GM21528 (cell line): Measurements from ENCODE around the gene OSTM1.

Experiments used
- ATAC-seq: cut with Tn5 transposase; IDR thresholded peaks from one replicate; pipeline ENCODE4 v1.9.1; 2021; ENCODE audit warnings: mild to moderate bottlenecking, moderate library complexity; ENCODE audit not compliant: unreplicated experiment, low FRiP score

OSTM1 gene

GRCh38 chr6:108105571-108105970 is 31.0 kb upstream of the OSTM1 start:
- no peak for ATAC-seq

- ATAC-seq, result no peak
Measured at GRCh38 chr6:108102965-108103364, 28.4 kb upstream of the OSTM1 start.

- no peak for ATAC-seq
Measured at GRCh38 chr6:108100003-108100402, 25.5 kb upstream of the OSTM1 start.

DNA sequence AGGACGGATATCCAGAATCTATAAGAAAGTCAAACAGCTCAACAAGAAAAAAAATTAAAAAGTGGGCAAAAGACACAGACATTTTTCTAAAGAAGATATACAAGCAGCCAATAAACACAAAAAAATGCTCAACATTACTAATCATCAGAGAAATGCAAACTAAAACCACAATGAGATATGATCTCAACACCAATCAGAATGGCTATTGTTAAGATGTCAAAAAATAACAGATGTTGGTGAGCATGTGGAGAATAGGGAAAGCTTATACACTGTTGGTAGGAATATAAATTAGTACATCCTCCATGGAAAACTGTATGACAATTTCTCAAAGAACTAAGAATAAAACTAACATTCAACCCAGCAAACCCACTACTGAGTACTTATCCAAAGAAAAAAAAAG is 23.3 kb upstream of the OSTM1 start:
- ATAC-seq, result no peak

- ATAC-seq, result no peak
Measured at GRCh38 chr6:108093781-108094300, 19.3 kb upstream of the OSTM1 start.

- no peak for ATAC-seq
Measured at GRCh38 chr6:108091288-108091687, 16.7 kb upstream of the OSTM1 start.

DNA sequence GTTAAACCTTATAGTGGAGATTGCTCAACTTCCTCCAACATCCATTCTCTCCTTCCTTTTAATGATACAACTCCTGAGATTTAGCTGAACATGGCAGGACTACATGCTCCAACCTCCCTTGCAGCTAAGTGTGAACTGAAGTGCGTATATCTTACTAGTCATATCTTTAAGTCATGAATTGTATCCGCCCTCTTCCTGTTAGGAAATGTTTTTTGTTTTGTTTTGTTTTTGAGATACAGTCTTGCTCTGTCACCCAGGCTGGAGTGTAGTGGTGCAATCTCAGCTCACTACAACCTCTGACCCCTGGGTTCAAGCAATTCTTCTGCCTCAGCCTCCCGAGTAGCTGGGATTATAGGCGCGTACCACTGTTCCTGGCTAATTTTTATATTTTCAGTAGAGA is 8.8 kb upstream of the OSTM1 start:
- no peak for ATAC-seq

- ATAC-seq, result no peak
Measured at GRCh38 chr6:108082539-108082938, 8.0 kb upstream of the OSTM1 start.

GRCh38 chr6:108080010-108080780 is 5.7 kb upstream of the OSTM1 start:
- no peak for ATAC-seq

GRCh38 chr6:108078191-108078590 is 3.6 kb upstream of the OSTM1 start:
- ATAC-seq, result no peak

- peak; percentile 44 for ATAC-seq
Measured at GRCh38 chr6:108074057-108074358, 533 bp downstream of the OSTM1 start.

DNA sequence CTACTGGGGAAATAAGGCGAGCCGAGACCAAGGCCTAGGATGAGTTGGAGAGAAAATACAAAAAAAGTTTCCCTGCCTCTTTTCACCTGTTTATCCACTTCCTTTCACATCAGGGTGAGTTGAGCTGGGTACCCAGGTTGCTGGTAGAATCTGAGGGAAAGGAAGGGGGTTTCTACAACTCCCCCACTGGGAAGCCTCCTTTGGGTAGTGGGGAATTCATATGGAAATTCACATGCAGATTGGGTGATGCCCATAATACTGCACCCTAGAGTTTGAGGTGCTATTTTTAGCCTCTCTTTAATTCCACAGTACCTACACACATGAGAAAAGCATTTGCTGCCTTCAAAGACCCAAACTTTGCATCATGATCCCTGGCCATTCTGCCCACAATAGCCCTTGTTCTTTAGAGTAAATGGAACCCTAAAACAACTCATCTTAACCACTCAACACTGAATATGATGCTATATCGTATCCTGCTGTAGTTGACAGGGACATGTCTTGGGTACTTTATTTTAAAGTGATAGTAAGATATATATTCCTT is 2.7 kb downstream of the OSTM1 start:
- ATAC-seq, result no peak

- no peak for ATAC-seq
Measured at GRCh38 chr6:108068618-108069017, 5.9 kb downstream of the OSTM1 start.

GRCh38 chr6:108068182-108068581 is 6.4 kb downstream of the OSTM1 start:
- ATAC-seq, result no peak

- no peak for ATAC-seq
Measured at GRCh38 chr6:108052706-108053105, 21.8 kb downstream of the OSTM1 start.

- ATAC-seq, result no peak
Measured at GRCh38 chr6:108051481-108051880, 23.1 kb downstream of the OSTM1 start.

DNA sequence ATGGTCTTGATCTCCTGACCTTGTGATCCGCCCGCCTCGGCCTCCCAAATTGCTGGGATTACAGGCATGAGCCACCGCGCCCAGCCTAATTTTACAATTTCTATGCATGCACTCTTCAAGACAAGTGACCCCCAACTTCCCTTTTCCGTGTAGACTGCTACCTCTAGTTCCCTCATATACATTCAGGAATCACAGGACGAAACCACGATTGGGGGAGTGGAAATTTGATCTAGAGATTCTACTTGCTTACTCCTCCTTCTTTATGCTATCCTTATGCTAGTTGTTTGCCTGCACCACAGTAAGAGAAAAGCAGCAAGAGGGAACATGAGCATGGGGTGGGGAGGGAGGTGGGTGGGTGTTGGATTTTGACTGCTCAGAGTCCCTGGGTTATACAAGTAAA is 34.9 kb downstream of the OSTM1 start:
- ATAC-seq, result no peak

DNA sequence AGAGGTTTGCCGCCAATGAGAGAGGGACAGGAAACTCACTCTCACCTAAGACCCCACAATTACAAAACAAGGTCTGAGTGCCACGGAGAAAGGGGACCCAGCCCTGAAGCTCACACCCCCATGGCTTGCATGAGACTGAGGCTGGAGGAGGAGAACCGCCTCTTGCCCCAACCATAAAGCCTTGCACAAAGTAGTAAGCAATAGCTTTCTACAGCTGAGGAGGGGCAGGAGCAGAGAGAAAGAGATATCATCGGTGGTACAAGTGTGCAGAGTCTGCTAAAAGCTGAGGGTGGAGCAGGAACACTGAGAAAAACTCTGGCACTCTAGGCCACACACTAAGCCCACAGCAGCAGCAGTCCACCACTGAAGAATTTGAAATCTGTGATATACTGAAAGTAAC is 37.7 kb downstream of the OSTM1 start:
- no peak for ATAC-seq

- ATAC-seq, result no peak
Measured at GRCh38 chr6:108031968-108032367, 42.6 kb downstream of the OSTM1 start.

DNA sequence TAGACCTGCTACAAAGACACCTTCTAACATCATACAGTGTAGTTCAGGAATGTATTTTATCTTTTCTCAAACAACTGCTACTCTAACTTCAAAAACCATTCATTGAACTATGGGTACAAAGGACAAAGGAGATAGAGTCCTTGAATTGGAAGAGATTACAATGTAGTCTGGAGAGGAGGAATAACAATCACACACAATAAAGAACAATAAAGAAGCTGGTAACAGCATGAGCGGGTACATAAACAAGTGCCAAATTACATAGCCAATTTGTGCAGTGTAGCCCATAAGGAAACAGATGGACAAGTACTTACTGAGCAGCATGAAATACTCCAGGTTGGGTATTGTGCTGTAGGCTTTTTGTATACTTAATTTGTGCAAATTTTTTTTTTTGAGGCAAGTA is 44.3 kb downstream of the OSTM1 start:
- ATAC-seq, result no peak

DNA sequence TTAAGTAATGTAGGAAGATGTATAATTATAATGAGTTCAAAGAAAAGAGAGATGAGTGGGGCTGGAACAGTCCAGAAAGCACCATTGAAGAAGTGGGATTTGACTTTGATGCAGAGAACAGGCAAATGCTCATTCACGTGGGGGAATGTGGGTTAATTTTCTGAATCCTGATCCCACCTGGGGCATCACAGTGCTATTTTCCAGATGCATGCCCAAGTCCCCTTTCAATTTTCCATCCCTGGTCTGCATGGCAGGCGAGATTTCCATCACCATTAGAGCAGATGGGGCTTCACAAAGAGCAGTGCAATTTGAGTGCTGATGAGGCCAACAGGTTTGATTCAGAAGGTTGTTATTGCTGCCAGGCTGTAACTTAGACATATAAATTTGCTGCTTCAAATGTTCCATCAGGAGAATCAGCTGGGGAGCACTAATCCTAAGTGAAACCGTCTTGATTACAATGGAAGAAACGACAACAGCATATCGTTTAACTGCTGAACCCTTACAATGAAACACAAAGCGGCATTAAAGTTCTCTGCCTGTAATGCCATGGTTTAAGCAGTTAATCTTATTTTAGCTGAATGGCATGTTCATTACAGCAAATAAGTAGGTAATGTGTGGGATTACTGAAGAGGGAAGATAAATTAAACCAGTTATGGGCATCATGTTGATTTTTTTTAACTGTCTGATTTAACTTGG is 45.2 kb downstream of the OSTM1 start:
- no peak for ATAC-seq

DNA sequence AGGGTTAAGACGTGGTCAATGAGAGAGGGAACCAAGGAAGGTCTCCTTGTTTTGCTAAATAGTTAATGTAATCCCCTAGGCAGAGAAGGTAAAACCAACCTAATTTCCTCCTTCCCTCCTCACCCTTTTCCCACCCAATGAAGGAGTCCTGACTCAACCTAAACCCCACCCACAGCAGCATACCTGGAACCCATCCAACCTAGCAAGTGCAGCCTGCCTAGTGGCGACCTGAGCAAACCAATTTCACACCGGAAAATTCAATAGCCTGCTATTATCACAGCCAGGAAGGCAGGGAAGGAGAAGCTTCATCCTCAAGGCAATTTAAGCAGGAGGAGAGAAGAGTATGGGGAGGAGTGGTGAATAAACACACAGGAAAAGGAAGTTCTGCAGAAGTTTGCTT is 46.9 kb downstream of the OSTM1 start:
- no peak for ATAC-seq
